ENCODE data around the gene USP3. TPM values are rescaled to one million over a fixed set of nuclear protein-coding genes. Genes with fewer than 3 reads are reported as not detected.

USP3 gene
- total and polyA plus RNA-seq, 2 donors (not counting 3 experiments of a cell fraction or from before 2014, with no cell fraction given): 18.8 to 52.4 TPM

DNA sequence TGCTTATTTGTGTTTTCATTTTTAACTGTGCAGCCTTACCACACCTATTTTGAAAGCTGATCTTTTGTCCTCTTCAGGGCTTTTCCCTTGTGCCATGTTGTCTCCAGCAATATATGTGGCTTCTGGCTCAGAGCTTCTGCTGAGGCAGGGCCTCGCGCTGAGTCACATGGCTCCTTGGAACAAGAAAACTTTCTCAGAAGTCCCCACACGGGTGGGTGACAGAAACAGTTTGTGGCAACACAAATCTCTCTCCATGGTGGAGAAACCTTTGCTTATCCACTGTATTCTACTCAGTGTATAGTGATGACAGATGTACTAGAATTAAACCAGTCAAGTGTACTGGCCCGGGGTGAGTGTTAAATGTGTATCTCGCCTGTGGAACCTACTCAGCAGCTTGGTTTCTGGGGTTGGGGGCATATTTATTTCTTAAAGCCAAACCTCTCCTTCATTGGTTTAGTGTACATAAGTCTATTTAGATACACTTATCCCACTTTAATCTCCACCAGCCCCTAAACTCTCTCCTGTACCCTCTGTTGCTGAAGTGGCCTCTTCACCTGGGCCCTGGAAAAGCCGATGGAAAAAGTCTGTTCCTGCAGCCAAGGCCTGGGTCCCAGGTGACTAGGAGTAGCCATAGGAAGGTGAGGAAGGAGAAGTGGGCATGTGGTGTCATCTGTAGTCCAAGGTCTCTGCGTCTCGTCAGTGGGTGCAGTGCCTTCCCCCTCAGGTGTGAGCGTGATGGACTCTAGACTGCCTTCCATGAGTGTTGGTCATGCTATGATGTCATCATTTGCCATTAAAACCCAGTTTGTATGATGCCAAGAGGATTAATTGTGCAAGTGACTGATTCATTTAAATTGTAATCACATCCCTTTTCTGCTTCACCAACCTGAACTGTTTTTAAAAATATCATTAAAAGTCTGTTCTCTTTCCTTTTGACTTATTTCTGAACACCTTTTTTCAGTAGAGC, 89.6 kb downstream of the USP3 start:
- no peak overlapping the region for H3K27ac ChIP-seq (ENCODE audit: insufficient read depth, low read depth, low read length)
- CTCF ChIA-PET: interaction anchor here (0.8 to 9.4 kb wide), 2 partner anchors 107 to 127 kb away, joined by 5 to 78 read pairs; no protein-coding TSS in a partner anchor
- BruUV-seq (replicated peaks): no TSS peak
- dilution Hi-C loops (cut with MboI; ENCODE audit: extremely low pct_ligation_motif_present, low sequenced_read_pairs) (no loop called here), intact Hi-C loops (cut with micrococcal nuclease) (no loop called here)
- TF ChIP-seq, protein P1, sequence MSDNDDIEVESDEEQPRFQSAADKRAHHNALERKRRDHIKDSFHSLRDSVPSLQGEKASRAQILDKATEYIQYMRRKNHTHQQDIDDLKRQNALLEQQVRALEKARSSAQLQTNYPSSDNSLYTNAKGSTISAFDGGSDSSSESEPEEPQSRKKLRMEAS (IDR thresholded peaks at IDR 0.05; ENCODE audit: insufficient read depth, insufficient read length): no peak
- TF ChIP-seq MYC (IDR thresholded peaks at IDR 0.05; ENCODE audit: low read depth, low read length): no peak
- TF ChIP-seq, protein P2, sequence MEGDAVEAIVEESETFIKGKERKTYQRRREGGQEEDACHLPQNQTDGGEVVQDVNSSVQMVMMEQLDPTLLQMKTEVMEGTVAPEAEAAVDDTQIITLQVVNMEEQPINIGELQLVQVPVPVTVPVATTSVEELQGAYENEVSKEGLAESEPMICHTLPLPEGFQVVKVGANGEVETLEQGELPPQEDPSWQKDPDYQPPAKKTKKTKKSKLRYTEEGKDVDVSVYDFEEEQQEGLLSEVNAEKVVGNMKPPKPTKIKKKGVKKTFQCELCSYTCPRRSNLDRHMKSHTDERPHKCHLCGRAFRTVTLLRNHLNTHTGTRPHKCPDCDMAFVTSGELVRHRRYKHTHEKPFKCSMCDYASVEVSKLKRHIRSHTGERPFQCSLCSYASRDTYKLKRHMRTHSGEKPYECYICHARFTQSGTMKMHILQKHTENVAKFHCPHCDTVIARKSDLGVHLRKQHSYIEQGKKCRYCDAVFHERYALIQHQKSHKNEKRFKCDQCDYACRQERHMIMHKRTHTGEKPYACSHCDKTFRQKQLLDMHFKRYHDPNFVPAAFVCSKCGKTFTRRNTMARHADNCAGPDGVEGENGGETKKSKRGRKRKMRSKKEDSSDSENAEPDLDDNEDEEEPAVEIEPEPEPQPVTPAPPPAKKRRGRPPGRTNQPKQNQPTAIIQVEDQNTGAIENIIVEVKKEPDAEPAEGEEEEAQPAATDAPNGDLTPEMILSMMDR (IDR thresholded peaks at IDR 0.05; ENCODE audit: extremely low read depth in 1 of 2, insufficient read depth in 1 of 2, low read depth in 1 of 2, low read length in 2 of 2): no peak
- TF ChIP-seq FOS (IDR thresholded peaks at IDR 0.05; ENCODE audit: borderline replicate concordance, insufficient read depth, low read length): no peak
- no peak for TF ChIP-seq EZH2 (IDR thresholded peaks at IDR 0.05; ENCODE audit: borderline replicate concordance, low read depth, low read length, severe bottlenecking)
- TF ChIP-seq JUN (IDR thresholded peaks at IDR 0.05; ENCODE audit: borderline replicate concordance, insufficient read depth, insufficient read length, low read depth): no peak
- TF ChIP-seq POLR2A (IDR thresholded peaks at IDR 0.05; ENCODE audit: low read depth, low read length): no peak
- TF ChIP-seq GATA2 (IDR thresholded peaks at IDR 0.05; ENCODE audit: insufficient read depth, insufficient read length, low read depth, low read length): no peak
- TF ChIP-seq POLR2AphosphoS5 (IDR thresholded peaks at IDR 0.05; ENCODE audit: insufficient read depth, low read depth, low read length): no peak
- no peak overlapping the region for H2AFZ ChIP-seq (ENCODE audit: low read depth, low read length)
- POLR2A ChIA-PET: interaction anchor here (0.5 kb wide), 1 partner anchor 26 kb away, joined by 4 read pairs; no protein-coding TSS in a partner anchor
- H3K27me3 ChIP-seq (ENCODE audit: control insufficient read depth in 2 of 2, insufficient read depth in 2 of 2, low read length in 2 of 2): no peaks in the 10 kb centered on the region
- no peak for FAIRE-seq
- no peaks in the 10 kb centered on the region for H3K9me1 ChIP-seq (replicated peaks; ENCODE audit: control insufficient read depth, extremely low read depth, insufficient read depth, low read length)
- no peak overlapping the region for H3K9ac ChIP-seq (replicated peaks; ENCODE audit: extremely low read depth, insufficient read depth, low read length)
- no peaks in the 10 kb centered on the region for H3K9me3 ChIP-seq (replicated peaks; ENCODE audit: control insufficient read depth, insufficient read depth, low read length)
- no peak overlapping the region for H3K4me3 ChIP-seq (replicated peaks in 1 of 3; ENCODE audit: insufficient read depth in 1 of 3, low read depth in 1 of 3, low read length in 3 of 3)
- H3K36me3 ChIP-seq (ENCODE audit: control insufficient read depth in 2 of 2, extremely low read depth in 1 of 2, insufficient read depth in 2 of 2, low read length in 2 of 2): peaks cover 8 to 11% of the 10 kb centered on the region in 2 experiments
- no peaks in the 10 kb centered on the region for H3K79me2 ChIP-seq (ENCODE audit: control insufficient read depth, insufficient read depth, low read length)
- no peak overlapping the region for H3K4me2 ChIP-seq (ENCODE audit: insufficient read depth, low read length)
- H3K4me1 ChIP-seq (ENCODE audit: control insufficient read depth, extremely low read depth, insufficient read depth, low read length): no peaks in the 10 kb centered on the region
- no peaks in the 10 kb centered on the region for H4K20me1 ChIP-seq (replicated peaks; ENCODE audit: control insufficient read depth, extremely low read depth, insufficient read depth, low read length)
- no peak for DNase-seq (ENCODE audit: low read depth, low spot score)

Measured in endothelial cell of umbilical vein (primary cell).